Natural killer cell (primary cell): Measurements from ENCODE around the gene PIPOX. TPM values are rescaled to one million over a fixed set of nuclear protein-coding genes. Genes with fewer than 3 reads are reported as not detected.
A peak's percentile ranks its signal among the peaks of the same experiment; 100 is the strongest.

Source experiments
- ATAC-seq, 3 donors: fragments of 150-1000 bp in 2 of 3; fragments of 200-7000 bp in 1 of 3; cut with Tn5 transposase; 1 replicate in 1 of 3; 2 replicates in 2 of 3; pipeline ENCODE4 v1.10.0; 2021; ENCODE audit warnings: mild to moderate bottlenecking in 2 of 3, moderate library complexity in 2 of 3
- DNase-seq, 2 donors: peaks; one replicate each; pipeline versions ENCODE4 v3.0.0 to v3.0.0-alpha.2; 2013 to 2021; ENCODE audit warnings: mixed read lengths in 1 of 2
- H3K27ac ChIP-seq: one replicate; pipeline ENCODE4 v1.5.1; 2013; ENCODE audit warnings: mild to moderate bottlenecking, low read length
- H3K27me3 ChIP-seq: one replicate; pipeline ENCODE4 v1.6.1; 2013; ENCODE audit warnings: low read length; ENCODE audit not compliant: control insufficient read depth, insufficient read depth
- H3K36me3 ChIP-seq: one replicate; pipeline ENCODE4 v1.6.1; 2013; ENCODE audit warnings: low read length; ENCODE audit not compliant: control insufficient read depth, insufficient read depth
- H3K4me1 ChIP-seq: one replicate; pipeline ENCODE4 v1.6.1; 2013; ENCODE audit warnings: low read length; ENCODE audit not compliant: control insufficient read depth, insufficient read depth
- H3K4me3 ChIP-seq: one replicate; pipeline ENCODE4 v1.5.1; 2013; ENCODE audit warnings: low read length
- H3K9me3 ChIP-seq: one replicate; pipeline ENCODE4 v1.6.1; 2013; ENCODE audit warnings: low read length; ENCODE audit not compliant: control insufficient read depth, insufficient read depth
- H3K27ac Mint-ChIP-seq, 2 donors: one replicate each; pipeline ENCODE4 v1.8.0; 2022; ENCODE audit warnings: mild to moderate bottlenecking in 2 of 2, mixed read lengths in 2 of 2, moderate library complexity in 1 of 2
- H3K27me3 Mint-ChIP-seq, 2 donors: one replicate each; pipeline ENCODE4 v1.8.0; 2022; ENCODE audit warnings: low read depth in 2 of 2, mixed read lengths in 2 of 2
- H3K36me3 Mint-ChIP-seq: one replicate; pipeline ENCODE4 v1.8.0; 2022; ENCODE audit warnings: mixed read lengths
- H3K4me1 Mint-ChIP-seq, 2 donors: one replicate each; pipeline ENCODE4 v1.8.0; 2022; ENCODE audit warnings: mixed read lengths in 2 of 2
- H3K4me3 Mint-ChIP-seq: one replicate; pipeline ENCODE4 v1.8.0; 2022; ENCODE audit warnings: mild to moderate bottlenecking, moderate library complexity, mixed read lengths
- H3K9me3 Mint-ChIP-seq, 2 donors: one replicate each; pipeline ENCODE4 v1.8.0; 2022; ENCODE audit warnings: mixed read lengths in 2 of 2
- CTCF ChIP-seq: fragments of 200-600 bp; IDR thresholded peaks from one replicate; pipeline ENCODE4 v1.8.0; 2022; ENCODE audit warnings: antibody characterized with exemption
- WGBS: methylation state at CpG from one replicate; pipeline ENCODE4 v1.1.7; 2013; ENCODE audit warnings: missing lambda C conversion rate; ENCODE audit not compliant: insufficient coverage; 5-methylcytosine and 5-hydroxymethylcytosine counted together
- intact Hi-C: fragments of 100-400 bp; cut with micrococcal nuclease; formaldehyde crosslinking; loops from one replicate; pipeline ENCODE4 v1.14.2; 2022
- total RNA-seq, 4 donors: library from RNA; stranded (reverse); fragments of 120-200 nt in 1 of 4; gene quantifications; one replicate each; pipeline versions ENCODE4 v1.2.3 to v1.2.4, GENCODE V29; 2013 to 2022

The PIPOX gene
- total RNA-seq, 3 donors from 2014 or later (not counting 1 experiment from before 2014, with no cell fraction given), result 3.0 to 5.8 (median 3.4) TPM

GRCh38 chr17:29102741-29103181, 59.8 kb downstream of the PIPOX start:
- no peak for TF ChIP-seq CTCF
- H3K4me3 Mint-ChIP-seq, result no peak overlapping the region
- no peak overlapping the region for H3K4me3 ChIP-seq
- ATAC-seq, result no peak
- WGBS, result 93% methylated on average over 11 of the region's 11 CpGs
- no peaks in the 10 kb centered on the region for H3K4me1 ChIP-seq
- peaks cover 80% of the 10 kb centered on the region for H3K36me3 ChIP-seq
- H3K27me3 ChIP-seq, result no peaks in the 10 kb centered on the region
- peak overlapping the region in 1 of 2 donors; percentile 8 for H3K27ac Mint-ChIP-seq
- H3K27me3 Mint-ChIP-seq, result no peaks in the 10 kb centered on the region
- H3K9me3 ChIP-seq, result no peaks in the 10 kb centered on the region
- no peaks in the 10 kb centered on the region for H3K9me3 Mint-ChIP-seq
- no peak for DNase-seq
- peaks cover 11% of the 10 kb centered on the region for H3K36me3 Mint-ChIP-seq
- no peaks in the 10 kb centered on the region for H3K4me1 Mint-ChIP-seq
- intact Hi-C loops, result no loop called here
- no peak overlapping the region for H3K27ac ChIP-seq

GRCh38 chr17:29103341-29103740, 60.4 kb downstream of the PIPOX start:
- peaks cover 8% of the 10 kb centered on the region for H3K36me3 Mint-ChIP-seq
- intact Hi-C loops, result no loop called here
- no peak for TF ChIP-seq CTCF

More at GRCh38 chr17:29103341-29103740, 60.4 kb downstream of the PIPOX start:
- Histone ChIP-seq H3K4me1 (no peaks in the 10 kb centered on the region), H3K9me3 (no peaks in the 10 kb centered on the region), H3K4me3 (no peak overlapping the region), H3K27me3 (no peaks in the 10 kb centered on the region), H3K36me3 (peaks cover 77% of the 10 kb centered on the region), H3K27ac (no peak overlapping the region)
- DNase-seq, result no peak
- Mint-ChIP-seq H3K9me3 (no peaks in the 10 kb centered on the region), H3K4me1 (no peaks in the 10 kb centered on the region), H3K4me3 (no peak overlapping the region), H3K27me3 (no peaks in the 10 kb centered on the region), H3K27ac (no peak overlapping the region)
- ATAC-seq, result no peak
- 95% methylated on average over 4 of the region's 4 CpGs for WGBS

Other genes with a start within 250 kb of the PIPOX start
- gene FAM222B, start 200.4 kb upstream of the PIPOX start, total RNA-seq, result 10 to 100 TPM; 16.9 to 26.0 (median 20.0) TPM
- 10 to 100 TPM; 20.9 to 35.2 (median 27.3) TPM for gene ERAL1, start 188.1 kb upstream of the PIPOX start, total RNA-seq
- 100 to 1,000 TPM; 132 to 152 (median 152) TPM for gene FLOT2, start 145.4 kb upstream of the PIPOX start, total RNA-seq
- gene DHRS13, start 140.1 kb upstream of the PIPOX start, total RNA-seq, result 10 to 100 TPM; 22.5 to 27.3 (median 23.2) TPM
- 100 to 1,000 TPM; 163 to 177 (median 171) TPM for gene PHF12, start 91.6 kb upstream of the PIPOX start, total RNA-seq
- 1 to 10 TPM in 1 of 3 donors, under 1 TPM in 2; 0.33 to 1.4 (median 0.97) TPM for gene SEZ6, start 37.1 kb upstream of the PIPOX start, total RNA-seq
- 100 to 1,000 TPM; 110 to 117 (median 115) TPM for gene MYO18A, start 137.3 kb downstream of the PIPOX start, total RNA-seq
- not detected for gene CRYBA1, start 203.7 kb downstream of the PIPOX start, total RNA-seq